ENCODE measurements around the gene ANKRD52. TPM values are rescaled to one million over a fixed set of nuclear protein-coding genes. Genes with fewer than 3 reads are reported as not detected.
"Not testable (repeated sequence)": the region's sequence is repeated elsewhere in the genome, so short reads cannot be mapped to it uniquely, and the experiment has no call there.

ANKRD52 gene
- total RNA-seq, result 23.0 and 31.5 TPM in 2 replicates

DNA sequence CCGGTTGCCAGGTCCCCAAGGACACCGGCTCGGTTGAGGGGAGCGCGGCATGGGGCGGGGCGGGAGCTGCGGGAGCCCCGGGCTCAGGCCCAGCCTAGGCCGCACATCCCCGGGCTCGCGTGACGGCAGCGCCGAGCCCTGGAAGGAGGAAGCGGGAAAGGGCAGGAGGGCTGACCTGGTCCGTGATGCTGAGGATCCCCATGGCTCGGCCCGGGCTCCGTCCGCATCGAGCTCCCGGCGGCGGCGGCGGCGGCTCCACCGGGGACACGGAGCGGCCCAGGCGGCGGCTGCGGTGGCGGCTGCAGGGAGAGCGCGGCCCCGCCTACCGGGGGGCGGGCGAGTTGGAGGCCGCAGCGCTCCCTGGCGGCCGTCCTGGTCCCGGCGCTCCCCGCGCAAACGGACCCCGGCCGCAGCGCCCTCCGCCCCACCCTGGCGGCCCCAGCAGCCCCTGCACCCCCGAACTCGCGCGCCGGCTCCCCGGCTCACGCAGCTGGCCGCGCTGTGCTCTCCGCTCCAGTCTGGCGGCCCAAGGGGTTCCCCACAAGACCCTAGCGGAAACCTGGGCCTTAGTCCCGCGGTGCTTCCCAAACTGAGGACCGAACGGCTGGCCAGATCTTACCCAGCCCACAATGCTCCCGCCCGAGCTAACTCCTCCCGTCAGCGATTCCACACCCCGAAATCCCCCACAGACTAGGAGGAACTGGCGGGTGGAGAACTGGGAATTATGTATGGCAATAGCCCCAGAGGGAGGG, at the start of gene ANKRD52:
Gene ANKRD52, minus strand, starts transcription at position 317 of the 752 bp plus-strand sequence. Its CDS starts 115 bp downstream, at position 202.
- DNase-seq, result peak; percentile 81

DNA sequence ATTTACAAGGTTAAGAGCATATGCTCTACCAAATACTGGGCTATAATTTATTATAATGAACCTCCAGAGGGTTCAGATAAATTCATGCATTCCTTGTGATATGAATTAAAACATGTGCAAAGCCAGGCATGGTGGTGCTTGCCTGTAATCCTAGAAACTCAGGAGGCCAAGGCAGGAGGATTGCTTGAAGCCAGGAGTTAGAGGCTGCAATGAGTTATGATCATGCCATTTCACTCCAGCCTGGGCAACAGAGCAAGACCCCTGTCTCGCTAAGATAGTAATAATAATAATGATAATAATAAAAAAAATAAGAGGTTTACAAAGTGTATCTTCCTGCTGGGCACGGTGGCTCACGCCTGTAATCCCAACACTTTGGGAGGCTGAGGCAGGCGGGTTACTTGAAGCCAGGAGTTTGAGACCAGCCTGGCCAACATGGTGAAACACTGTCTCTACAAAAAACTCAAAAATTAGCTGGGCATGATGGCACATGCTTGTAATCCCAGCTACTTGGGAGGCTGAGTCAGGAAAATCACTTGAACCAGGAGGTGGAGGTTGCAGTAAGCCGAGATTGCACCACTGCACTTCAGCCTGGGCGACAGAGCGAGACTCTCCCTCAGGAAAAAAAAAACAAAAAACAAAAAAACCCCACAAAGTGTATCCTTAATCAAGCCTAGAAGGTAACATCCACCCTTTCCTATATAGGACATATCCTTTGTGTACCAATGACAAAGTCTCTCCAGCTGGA, 49.2 kb upstream of the ANKRD52 start:
- DNase-seq, result no peak

DNA sequence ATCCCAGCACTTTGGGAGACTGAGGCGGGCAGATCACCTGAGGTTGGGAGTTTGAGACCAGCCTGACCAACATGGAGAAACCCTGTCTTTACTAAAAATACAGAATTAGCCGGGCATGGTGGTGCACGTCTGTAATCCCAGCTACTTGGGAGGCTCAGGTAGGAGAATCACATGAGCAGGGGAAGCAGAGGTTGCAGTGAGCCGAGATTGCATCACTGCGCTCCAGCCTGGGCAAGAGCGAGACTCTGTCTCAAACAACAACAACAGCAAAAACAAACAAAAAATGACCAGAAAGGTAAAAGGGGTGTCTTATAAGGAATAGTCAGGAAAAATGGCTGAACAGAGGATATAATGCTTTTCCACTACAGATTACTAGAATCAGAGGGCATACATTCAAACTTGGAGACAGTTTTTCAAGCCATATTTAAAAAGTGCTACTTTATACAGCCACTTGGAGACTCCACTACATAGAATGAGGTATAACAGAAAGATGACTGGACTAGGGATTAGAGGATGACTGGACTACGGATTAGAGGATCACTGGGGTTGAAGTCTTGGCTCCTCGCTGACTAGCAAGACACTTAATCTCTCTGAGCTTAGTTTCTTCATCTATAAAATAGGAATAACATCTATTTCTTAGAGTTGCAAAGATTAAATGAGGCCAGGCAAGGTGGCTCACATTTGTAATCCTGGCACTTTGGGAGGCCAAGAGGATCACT, 46.8 kb upstream of the ANKRD52 start:
- no peak for DNase-seq

DNA sequence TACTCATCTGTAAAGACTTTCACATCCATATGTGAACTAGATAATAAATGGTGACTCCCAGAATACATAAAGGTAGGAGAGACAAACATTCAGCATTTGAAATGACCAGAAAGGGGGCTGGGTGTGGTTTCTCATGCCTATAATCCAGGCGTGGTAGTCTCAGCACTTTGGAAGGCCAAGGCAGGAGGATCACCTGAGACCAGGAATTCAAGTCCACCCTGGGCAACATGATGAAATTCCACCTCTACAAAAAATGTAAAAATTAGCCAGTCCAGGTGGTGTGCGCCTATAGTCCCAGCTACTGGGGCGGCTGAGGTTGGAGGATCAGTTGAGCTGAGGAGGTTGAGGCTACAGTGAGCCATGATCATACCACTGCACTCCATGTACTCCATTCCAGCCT, 46.1 kb upstream of the ANKRD52 start:
- DNase-seq, result no peak

DNA sequence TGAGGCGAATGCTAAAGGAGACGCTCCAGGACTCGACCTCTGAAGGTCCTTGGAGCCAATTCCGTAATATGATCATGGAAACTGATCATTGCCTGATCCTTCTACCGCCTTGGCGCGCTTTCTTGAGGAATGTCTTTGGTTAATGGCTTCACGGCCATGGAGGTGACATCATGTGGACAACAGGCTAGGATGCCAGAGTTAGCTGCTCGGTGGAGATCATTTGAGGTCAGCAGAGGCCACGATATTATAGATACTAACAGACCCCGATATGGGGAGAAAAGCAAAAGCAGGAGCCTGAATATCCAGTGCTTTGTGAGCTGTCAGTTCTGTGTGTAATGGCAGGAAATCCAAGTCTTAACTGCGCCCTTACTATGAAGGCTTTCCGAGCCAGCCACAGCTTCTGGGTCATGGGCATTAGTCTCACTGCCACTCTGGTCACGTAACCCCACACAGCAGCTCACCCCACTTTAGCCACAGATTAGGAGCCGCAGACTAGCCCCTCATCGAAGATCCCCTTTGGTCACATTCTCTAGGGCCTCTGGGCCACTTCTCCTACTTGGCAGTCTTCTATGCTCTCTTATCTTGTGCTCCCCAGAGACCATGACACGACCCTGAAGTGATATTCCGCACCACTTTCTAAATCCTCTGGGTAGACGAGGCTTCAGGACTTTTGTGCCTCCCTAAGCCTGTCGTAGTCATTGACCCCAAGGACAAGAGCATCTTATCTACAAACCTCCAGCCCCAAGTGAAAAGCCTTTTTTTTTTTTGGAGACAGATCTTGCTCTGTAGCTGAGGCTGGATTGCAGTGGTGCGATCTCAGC, 42.7 kb upstream of the ANKRD52 start:
- no peak for DNase-seq

DNA sequence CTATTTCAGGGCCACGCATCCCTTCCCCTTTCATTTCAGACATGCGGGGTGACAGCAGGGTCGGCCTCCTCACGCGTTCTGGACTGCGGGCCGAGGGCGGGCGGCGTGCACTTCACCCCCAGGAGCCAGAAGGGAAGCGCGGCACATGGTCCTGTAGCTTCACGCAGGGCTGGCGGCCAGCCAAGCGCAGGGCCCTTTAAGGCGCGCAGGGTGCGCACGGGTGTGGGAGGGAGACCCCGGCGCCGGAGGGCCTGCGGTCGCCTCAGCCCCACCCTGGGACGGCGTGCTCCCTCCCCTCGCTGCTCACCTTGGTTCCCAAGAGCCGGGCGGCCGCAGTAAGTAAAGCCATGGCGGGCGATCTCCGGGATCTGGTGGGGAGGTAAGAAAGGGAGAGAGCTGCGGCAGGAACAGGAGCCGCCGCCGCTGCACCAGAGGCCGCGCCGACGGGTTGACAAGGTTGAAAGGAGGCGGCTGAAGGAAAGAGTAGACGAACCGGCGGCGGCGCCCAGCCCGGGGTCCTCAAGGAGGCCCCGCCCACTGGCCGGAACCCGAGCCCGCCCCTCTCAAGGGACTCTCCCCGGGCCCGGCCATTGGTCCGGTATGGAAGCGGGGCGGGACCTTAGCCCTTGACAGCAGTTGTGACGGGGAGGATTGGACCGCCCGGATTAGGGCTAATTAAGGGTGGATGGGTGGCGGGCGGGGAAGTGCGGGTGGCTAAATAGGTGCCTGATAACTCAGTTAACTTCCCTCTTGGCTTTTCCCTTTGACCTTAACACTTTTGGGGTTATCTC, 41.9 kb upstream of the ANKRD52 start, which contains the start of gene CS:
Gene CS, minus strand, starts transcription at position 478 of the 791 bp plus-strand sequence. Its CDS starts 129 bp downstream, at position 349.
- peak; percentile 98 for DNase-seq

DNA sequence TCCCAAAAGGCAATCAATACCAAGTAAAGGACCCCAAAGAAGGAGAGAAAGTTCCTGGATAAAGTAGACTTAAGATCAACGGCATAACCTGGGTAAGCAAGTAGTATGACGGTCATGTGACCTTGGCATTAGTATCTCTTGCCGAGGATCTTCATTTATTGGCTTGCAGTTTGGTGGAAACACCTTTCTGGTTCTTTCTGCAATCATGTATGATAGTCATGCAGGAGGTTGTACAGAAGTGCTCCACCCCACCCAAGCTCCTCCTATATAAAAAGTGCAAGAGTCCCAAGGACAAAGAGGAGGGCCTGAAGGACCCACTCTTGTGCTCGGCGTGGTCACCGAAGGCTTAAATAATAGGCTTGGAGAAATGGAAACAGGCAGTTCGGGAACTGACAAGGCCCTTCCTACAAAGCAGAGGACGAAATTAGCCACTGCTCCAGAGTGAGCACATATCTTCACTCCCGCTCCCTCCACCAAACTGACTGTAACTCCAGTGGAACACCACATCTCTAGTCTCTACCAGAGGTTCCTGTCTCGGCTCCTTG, 41.2 kb upstream of the ANKRD52 start:
- no peak for DNase-seq

DNA sequence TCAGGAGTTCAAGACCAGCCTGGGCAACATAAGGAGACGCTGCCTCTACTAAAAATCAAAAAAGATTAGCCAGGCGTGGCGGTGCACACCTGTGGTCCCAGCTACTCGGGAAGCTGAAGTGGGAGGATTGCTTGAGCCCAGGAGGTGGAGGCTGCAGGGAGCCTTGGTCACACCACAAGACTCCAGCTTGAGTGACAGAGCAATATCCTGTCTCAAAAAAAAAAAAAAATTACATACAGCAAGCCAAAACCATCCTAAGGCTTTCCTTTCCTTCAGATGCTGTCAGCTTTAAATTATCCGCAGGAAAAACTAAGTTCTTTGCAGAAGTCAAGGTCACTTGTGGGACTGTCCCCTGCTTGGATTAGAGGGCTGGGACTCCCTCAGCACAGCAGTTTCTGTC, 40.6 kb upstream of the ANKRD52 start:
- no peak for DNase-seq

DNA sequence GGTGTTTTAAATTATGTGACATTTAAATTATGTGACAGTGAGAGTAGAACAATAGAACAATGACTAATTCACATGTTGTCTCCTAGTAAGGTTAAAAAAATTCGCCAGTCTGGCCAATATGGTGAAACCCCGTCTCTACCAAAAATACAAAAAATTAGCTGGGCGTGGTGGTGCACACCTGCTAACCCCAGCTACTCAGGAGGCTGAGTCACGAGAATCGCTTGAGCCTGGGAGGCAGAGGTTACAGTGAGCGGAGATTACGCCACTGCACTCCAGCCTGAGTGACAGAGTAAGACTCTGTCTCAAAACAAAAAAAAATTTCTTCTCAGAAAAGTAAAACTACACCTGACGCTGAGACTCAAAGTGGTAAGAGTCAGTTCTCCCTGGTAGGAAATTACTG, 39.2 kb upstream of the ANKRD52 start:
- no peak for DNase-seq

DNA sequence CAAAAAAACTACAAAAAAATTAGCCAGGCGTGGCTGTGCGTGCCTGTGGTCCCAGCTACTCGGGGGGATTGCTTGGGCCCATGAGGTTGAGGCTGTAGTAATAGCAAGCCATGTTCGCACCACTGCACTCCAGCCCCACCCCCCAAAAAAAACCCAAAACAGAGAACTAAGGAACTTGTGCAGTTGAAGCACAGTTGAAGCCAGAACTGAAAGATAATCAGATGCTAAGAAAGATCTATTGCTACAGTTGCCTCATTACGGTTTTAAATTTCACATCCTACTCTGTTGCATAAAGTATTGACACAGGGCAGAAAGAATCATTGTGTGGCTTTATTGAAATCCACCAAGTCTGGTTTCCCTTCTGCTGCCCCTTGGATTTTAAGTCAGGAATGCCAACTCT, 38.1 kb upstream of the ANKRD52 start:
- DNase-seq, result no peak

DNA sequence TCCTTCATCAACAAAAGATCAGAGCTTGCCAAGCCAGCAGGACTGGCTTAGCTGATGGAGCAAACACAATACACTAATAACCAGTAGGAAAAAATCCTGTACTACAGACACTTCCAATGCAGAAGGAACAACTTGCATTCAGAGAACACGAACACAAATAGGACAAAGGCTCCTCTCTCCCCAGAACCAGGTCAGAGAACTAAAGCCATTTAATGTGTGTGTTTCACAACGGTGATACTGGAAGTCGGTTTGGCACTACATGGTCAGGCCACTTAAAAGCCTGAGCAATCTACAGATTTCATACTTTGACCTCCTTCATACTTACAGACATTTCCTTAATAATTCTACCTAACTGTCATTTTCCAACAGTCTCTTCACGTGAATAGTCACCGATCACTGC, 35.6 kb upstream of the ANKRD52 start:
- no peak for DNase-seq

DNA sequence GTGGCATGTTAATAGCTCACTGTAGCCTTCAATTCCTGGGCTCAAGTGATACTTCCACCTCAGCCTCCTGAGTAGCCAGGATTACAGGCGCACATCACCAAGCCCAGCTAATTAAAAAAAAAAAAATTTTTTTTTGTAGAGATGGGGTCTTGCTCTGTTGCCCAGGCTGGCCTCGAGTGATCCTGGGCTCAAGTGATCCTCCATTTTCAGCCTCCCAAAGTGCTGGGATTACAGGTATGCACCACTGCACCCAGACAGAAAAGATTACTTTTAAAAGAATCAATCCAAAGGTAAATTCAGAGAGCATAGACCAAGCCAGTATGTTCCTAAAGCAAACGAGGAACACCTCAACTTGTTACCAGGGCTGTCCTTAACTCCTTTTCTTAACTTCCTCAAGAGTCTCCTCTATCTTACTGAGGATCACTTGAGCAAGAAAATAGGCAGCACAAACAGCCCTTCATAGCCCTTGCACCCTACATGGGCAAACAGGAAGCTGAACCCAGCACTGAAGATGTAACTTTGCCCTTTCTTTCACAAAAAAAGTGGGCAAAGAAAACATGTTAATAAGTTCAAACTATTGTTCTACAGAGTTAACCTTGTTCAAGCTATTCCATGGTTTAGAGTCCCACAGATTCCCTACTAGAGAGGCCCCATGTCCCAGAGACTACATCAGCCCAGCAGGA, 30.7 kb upstream of the ANKRD52 start:
- DNase-seq, result no peak

DNA sequence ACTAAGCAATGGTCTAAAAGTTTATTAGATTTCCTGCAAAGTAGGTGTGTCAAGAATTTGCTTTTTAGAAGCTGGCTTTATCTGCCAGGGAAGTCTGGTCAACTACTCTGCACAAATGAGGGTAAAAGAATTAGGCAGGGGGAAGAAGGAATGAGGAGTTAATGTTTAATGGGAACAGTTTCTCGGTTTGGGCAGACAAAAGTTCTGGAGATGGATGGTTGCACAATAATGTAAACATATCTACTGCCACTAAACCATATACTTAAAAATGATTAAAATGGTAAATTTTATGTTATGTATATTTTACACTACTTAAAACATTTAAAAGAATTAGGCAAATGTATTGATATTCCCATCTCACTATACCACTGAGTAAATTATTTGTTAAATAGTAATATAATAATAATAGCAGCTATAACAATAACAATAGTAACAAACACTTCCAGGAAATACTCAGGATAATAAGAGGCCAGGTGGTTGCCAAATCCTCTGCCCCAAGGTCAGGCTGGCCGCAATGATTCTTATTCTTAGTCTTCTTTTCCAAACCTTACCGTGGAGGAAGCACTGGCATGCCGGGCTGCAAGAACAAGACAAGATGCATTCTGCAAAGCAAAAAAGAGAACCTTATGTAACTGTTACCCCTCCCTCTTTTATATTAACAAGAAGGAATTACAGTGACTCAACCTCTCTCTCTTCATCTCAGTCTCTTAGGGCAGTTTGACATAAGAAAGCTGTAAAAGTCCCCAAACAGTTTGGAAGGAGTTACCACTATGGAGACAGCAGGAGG, 28.1 kb upstream of the ANKRD52 start:
- DNase-seq, result peak; percentile 56

DNA sequence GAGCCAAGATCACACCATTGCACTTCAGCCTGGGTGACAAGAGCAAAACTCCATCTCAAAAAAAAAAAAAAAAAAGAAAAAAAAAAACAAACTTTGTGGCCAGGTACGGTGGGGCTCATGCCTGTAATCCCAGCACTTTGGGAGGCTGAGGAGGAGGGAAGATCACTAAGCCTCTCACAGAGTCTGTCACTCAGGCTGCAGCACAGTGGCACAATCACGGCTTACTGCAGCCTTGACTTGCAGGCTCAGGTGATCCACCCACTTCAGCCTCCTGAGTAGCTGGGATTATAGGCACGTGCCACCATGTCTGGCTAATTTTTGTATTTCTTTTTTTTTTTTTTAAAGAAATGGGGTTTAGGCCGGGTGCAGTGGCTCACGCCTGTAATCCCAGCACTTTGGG, 26.1 kb upstream of the ANKRD52 start:
- not testable (repeated sequence) for DNase-seq

DNA sequence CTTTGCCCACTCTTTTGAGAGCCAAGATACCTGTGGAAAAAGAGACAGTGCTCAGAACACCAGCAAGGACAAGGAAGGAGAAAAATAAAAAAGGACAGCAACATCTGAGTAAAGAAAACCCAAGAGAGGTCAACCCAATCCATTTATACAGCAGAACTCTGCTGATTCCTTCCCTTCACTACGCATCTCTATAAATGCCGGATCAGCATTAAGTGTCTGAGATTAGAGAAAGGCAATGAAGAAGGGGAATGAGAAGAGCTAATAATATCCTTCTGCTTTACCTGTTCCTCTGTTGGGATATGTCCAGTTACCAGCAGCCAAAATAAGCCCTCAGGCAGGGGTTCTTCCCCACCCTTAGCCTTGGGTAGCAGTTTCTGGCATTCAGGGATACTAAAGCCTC, 24.4 kb upstream of the ANKRD52 start:
- no peak for DNase-seq

DNA sequence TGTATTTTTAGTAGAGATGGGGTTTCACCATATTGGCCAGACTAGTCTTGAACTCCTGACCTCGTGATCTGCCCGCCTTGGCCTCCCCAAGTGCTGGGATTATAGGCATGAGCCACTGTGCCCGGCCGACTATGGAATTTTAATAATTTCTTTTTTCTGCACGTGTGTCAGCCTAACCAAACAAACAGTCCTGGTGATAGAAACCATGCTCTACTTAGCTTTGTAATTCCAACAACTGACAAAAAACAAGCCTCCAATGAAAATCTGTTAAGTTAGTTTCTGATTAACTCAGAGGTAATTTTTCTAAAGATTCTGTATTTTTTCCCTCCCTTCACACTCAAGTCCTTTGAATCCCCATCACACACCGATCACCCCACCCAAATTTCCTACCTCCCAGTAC, 23.8 kb upstream of the ANKRD52 start:
- no peak for DNase-seq

DNA sequence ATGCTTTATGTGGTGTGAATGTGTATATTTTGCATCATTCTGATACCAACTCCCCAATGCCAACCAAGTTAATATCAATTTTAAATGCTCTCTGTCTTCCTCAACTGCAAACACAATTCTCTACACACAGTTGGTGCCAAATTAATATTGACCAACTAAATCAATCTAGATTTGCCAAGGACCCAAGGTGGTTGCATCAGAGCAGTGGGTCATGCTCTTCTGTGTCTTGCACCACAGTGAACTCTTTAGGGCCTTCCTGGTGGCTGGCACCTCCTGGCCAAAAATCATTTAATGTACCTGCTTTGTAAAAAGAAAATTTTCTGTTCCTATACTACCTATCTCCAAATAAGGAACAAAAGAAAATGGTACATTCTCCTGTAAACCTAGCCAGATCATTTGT, 22.7 kb upstream of the ANKRD52 start:
- DNase-seq, result no peak

DNA sequence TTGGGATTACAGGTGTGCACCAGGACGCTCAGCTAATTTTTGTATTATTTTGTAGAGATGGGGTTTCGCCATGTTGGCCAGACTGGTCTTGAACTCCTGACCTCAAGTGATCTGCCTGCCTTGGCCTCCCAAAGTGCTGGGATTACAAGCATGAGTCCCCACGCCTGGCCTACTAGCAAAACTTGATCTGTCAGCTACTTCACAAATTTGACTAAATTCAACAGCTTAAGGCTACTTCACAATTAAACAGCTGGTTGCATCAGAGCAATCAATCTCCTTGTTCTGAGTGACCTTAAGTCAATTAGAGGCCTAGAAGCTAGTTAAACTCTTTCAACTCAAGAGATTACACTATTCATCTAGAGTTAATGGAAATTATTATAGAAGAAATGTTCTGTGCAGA, 20.7 kb upstream of the ANKRD52 start:
- DNase-seq, result no peak

DNA sequence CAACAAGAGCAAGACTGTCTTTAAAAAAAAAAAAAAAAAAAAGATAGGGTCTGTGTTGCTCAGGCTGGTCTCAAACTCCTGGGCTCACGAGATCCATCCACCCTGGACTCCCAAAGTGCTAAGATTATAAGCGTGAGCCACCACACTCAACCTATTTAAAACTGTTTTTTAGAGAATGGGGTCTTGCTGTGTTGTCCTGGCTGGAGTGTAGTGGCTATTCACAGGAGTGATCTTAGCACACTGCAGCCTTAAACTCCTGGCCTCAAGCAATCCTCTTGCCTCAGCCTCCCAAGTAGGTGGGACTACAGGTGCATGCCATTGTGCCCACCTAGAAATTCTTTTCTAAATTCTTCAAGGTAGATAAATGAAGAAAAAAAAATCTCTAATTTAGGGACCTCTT, 16.1 kb upstream of the ANKRD52 start:
- no peak for DNase-seq

DNA sequence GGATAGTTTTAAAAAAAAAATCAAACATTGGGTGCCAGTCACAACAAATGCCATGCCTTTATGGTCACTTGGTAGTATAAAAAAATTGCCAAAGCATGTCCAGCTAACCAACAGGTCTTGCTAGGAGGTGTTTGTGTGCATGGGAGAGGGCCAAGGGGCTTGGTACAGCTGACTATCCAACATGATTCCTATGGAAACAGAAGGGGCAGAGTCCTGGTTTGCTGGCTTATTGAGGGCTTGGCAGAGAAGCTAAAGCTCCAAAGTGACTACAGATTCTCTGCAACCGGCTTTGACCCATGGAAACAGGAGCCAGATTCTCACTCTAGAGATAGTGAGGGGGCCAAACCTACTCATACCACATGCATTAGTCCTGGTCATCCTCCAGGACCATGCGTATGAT, 14.3 kb upstream of the ANKRD52 start:
- DNase-seq, result not testable (repeated sequence)
